Gastrocnemius medialis (tissue), 4 donors: ENCODE results near the gene ARIH1. TPM values are rescaled to one million over a fixed set of nuclear protein-coding genes. Genes with fewer than 3 reads are reported as not detected.

ENCODE experiments used
- ATAC-seq, 2 donors: fragments of 150-250 bp; one replicate each; pipeline ENCODE4 v1.9.1; 2016
- DNase-seq, 2 donors: peaks; one replicate each; pipeline ENCODE4 v3.0.0-alpha.2; 2019
- H3K27ac ChIP-seq, 4 donors: fragments of 200-600 bp; sonication (generic); 1 replicate in 1 of 4; 2 replicates in 3 of 4; pipeline ENCODE4 v1.5.1; 2016 to 2018; ENCODE audit warnings: mild to moderate bottlenecking in 2 of 4, moderate library complexity in 1 of 4
- H3K27me3 ChIP-seq, 3 donors: fragments of 200-600 bp; sonication (generic) in 2 of 3; 1 replicate in 1 of 3; 2 replicates in 2 of 3; pipeline versions ENCODE4 v1.5.1 to v1.6.0; 2016 to 2019; ENCODE audit warnings: mild to moderate bottlenecking in 1 of 3, moderate library complexity in 1 of 3
- H3K36me3 ChIP-seq, 2 donors: fragments of 200-600 bp; sonication (generic) in 1 of 2; one replicate each; pipeline ENCODE4 v1.5.1; 2017 to 2018
- H3K4me1 ChIP-seq, 2 donors: fragments of 200-600 bp; sonication (generic) in 1 of 2; one replicate each; pipeline ENCODE4 v1.5.1; 2016 to 2017; ENCODE audit warnings: mild to moderate bottlenecking in 2 of 2
- H3K4me3 ChIP-seq, 4 donors: fragments of 200-600 bp; sonication (generic) in 3 of 4; 1 replicate in 1 of 4; 2 replicates in 3 of 4; pipeline ENCODE4 v1.5.1; 2016 to 2019; ENCODE audit warnings: mild to moderate bottlenecking in 2 of 4
- H3K9me3 ChIP-seq, 3 donors: fragments of 200-600 bp; sonication (generic) in 2 of 3; 1 replicate in 1 of 3; 2 replicates in 2 of 3; pipeline ENCODE4 v1.5.1; 2016 to 2019
- CTCF ChIP-seq, 5 experiments: fragments of 450-650 bp in 3 of 5; fragments of 200-600 bp in 2 of 5; sonication (generic) in 2 of 5; IDR thresholded peaks in 4 of 5; conservative IDR thresholded peaks in 1 of 5; 1 replicate in 4 of 5; 2 replicates in 1 of 5; pipeline ENCODE4 v1.5.1; 2016 to 2019; ENCODE audit warnings: antibody characterized with exemption in 5 of 5, mild to moderate bottlenecking in 3 of 5, moderate library complexity in 3 of 5
- POLR2A ChIP-seq, 2 donors: fragments of 450-650 bp; IDR thresholded peaks; one replicate each; pipeline ENCODE4 v1.6.1; 2017; ENCODE audit warnings: antibody characterized with exemption in 2 of 2, mild to moderate bottlenecking in 2 of 2, moderate library complexity in 2 of 2
- in situ Hi-C, 4 donors: fragments of 200-750 bp; cut with MboI; loops; one replicate each; pipeline versions ENCODE4 v1.15.0 to v1.8.0; 2017; ENCODE audit warnings: low sequenced_read_pairs in 4 of 4
- intact Hi-C: fragments of 100-400 bp; cut with DNase I; formaldehyde crosslinking; loops from one replicate; pipeline ENCODE4 v1.15.1; 2023; ENCODE audit warnings: low total_unique reads
- total RNA-seq, 4 donors: library from RNA; depleted of rRNA; stranded (reverse); fragments of >200 nt; gene quantifications; one replicate each; pipeline versions ENCODE4 v1.1.0 to v1.2.3, GENCODE V29; 2016

ARIH1 gene
- total RNA-seq, 4 donors from 2014 or later = 46.3 to 85.6 (median 68.3) TPM

GRCh38 chr15:72532991-72533601, 59.0 kb downstream of the ARIH1 start:
- TF ChIP-seq POLR2A (IDR thresholded peaks at IDR 0.05) (no peak), CTCF (IDR thresholded peaks at IDR 0.05 in 4 of 5, conservative IDR thresholded peaks at IDR 0.05 in 1 of 5) (peak in 4 of 5 experiments; percentile 33 to 47 (median 38))
- in situ Hi-C loops = no loop called here
- DNase-seq = no peak

GRCh38 chr15:72534523-72534922, 60.4 kb downstream of the ARIH1 start:
- no peak for TF ChIP-seq CTCF (IDR thresholded peaks at IDR 0.05 in 4 of 5, conservative IDR thresholded peaks at IDR 0.05 in 1 of 5)
- TF ChIP-seq POLR2A (IDR thresholded peaks at IDR 0.05) = no peak
- ATAC-seq = no peak
- intact Hi-C loops (no loop called here), in situ Hi-C loops (no loop called here)
- Histone ChIP-seq H3K4me1 (peaks cover 0 to 7% of the 10 kb centered on the region in 2 donors), H3K9me3 (no peaks in the 10 kb centered on the region), H3K27ac (no peak overlapping the region), H3K36me3 (no peaks in the 10 kb centered on the region), H3K27me3 (no peaks in the 10 kb centered on the region), H3K4me3 (no peak overlapping the region)
- no peak for DNase-seq

More at GRCh38 chr15:72532991-72533601, 59.0 kb downstream of the ARIH1 start:
- Histone ChIP-seq H3K4me1 (peaks cover 0 to 7% of the 10 kb centered on the region in 2 donors), H3K27me3 (no peaks in the 10 kb centered on the region), H3K9me3 (no peaks in the 10 kb centered on the region), H3K36me3 (no peaks in the 10 kb centered on the region), H3K4me3 (no peak overlapping the region), H3K27ac (no peak overlapping the region)
- intact Hi-C loops = loop anchor here (1.0 kb wide), 1 partner anchor 59 kb away; the partner anchor contains the start of gene ARIH1
- ATAC-seq = no peak

- DNase-seq (no peak), ATAC-seq (no peak)
- H3K4me1 ChIP-seq = peaks cover 0 to 7% of the 10 kb centered on the region in 2 donors
- no peaks in the 10 kb centered on the region for H3K36me3 ChIP-seq
- no peaks in the 10 kb centered on the region for H3K9me3 ChIP-seq
- no peak overlapping the region for H3K27ac ChIP-seq
- no peaks in the 10 kb centered on the region for H3K27me3 ChIP-seq
- TF ChIP-seq CTCF (IDR thresholded peaks at IDR 0.05 in 4 of 5, conservative IDR thresholded peaks at IDR 0.05 in 1 of 5) (no peak), POLR2A (IDR thresholded peaks at IDR 0.05) (no peak)
- H3K4me3 ChIP-seq = no peak overlapping the region
- in situ Hi-C loops (no loop called here), intact Hi-C loops (no loop called here)
Observed at GRCh38 chr15:72535911-72536310, 61.8 kb downstream of the ARIH1 start.

DNA sequence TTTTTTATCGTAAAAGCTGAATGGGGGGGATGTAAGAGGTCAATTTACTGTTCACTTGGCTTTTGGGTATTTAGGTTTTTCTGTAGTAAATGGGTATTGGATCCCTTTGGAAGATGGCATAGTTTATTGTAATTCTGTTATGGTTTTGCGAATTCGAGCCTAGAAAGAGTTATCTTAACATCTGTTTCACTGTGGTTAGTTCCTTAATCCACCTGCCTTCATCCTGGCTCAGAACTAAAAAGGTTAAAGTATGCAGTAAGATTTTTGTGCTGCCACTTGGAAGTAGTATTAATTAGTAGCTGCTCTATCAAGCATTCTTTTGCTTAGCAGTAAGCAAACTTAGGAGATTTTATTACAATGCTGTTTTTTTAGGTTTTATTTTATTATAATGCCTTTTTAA, 62.4 kb downstream of the ARIH1 start:
- in situ Hi-C loops = no loop called here
- no peak overlapping the region for H3K27ac ChIP-seq

More for the DNA sequence above, 62.4 kb downstream of the ARIH1 start:
- Histone ChIP-seq H3K27me3 (no peaks in the 10 kb centered on the region), H3K36me3 (no peaks in the 10 kb centered on the region), H3K9me3 (no peaks in the 10 kb centered on the region), H3K4me1 (peaks cover 0 to 7% of the 10 kb centered on the region in 2 donors), H3K4me3 (no peak overlapping the region)
- no peak for TF ChIP-seq CTCF (IDR thresholded peaks at IDR 0.05 in 4 of 5, conservative IDR thresholded peaks at IDR 0.05 in 1 of 5)
- no peak for TF ChIP-seq POLR2A (IDR thresholded peaks at IDR 0.05)
- intact Hi-C loops = no loop called here
- no peak for DNase-seq
- no peak for ATAC-seq
